Suprapubic skin (tissue), 4 donors: ENCODE data around the gene RAI2. TPM values are rescaled to one million over a fixed set of nuclear protein-coding genes. Genes with fewer than 3 reads are reported as not detected.

Experiments
- DNase-seq, 2 donors: peaks; one replicate each; pipeline ENCODE4 v3.0.0-alpha.2; 2019; ENCODE audit warnings: low spot score in 2 of 2
- H3K27ac ChIP-seq: fragments of 200-600 bp; sonication (generic); one replicate; pipeline ENCODE4 v1.5.1; 2019
- H3K27me3 ChIP-seq: fragments of 200-600 bp; sonication (generic); one replicate; pipeline ENCODE4 v1.5.1; 2019
- H3K36me3 ChIP-seq: fragments of 200-600 bp; sonication (generic); one replicate; pipeline ENCODE4 v1.5.1; 2019
- H3K4me1 ChIP-seq: fragments of 200-600 bp; sonication (generic); one replicate; pipeline ENCODE4 v1.5.1; 2019
- H3K4me3 ChIP-seq: fragments of 200-600 bp; sonication (generic); one replicate; pipeline ENCODE4 v1.5.1; 2019; ENCODE audit warnings: mild to moderate bottlenecking
- H3K9me3 ChIP-seq: fragments of 200-600 bp; sonication (generic); one replicate; pipeline ENCODE4 v1.5.1; 2019
- EP300 ChIP-seq: sonication (generic); formaldehyde crosslinking; IDR thresholded peaks from one replicate; pipeline ENCODE4 v1.6.1; 2017; ENCODE audit warnings: antibody characterized with exemption
- POLR2A ChIP-seq, 2 donors: fragments of 450-650 bp; IDR thresholded peaks; one replicate each; pipeline ENCODE4 v1.6.1; 2017; ENCODE audit warnings: antibody characterized with exemption in 2 of 2, mild to moderate bottlenecking in 2 of 2, moderate library complexity in 2 of 2
- POLR2AphosphoS5 ChIP-seq, 3 donors: sonication (generic); formaldehyde crosslinking; IDR thresholded peaks; one replicate each; pipeline ENCODE4 v1.6.1; 2017; ENCODE audit warnings: antibody characterized with exemption in 3 of 3
- WGBS: methylation state at CpG from one replicate; pipeline ENCODE4 v1.1.5; 2018; 5-methylcytosine and 5-hydroxymethylcytosine counted together
- total RNA-seq, 4 donors: library from RNA; depleted of rRNA; stranded (reverse); fragments of >200 nt; gene quantifications; one replicate each; pipeline ENCODE4 v1.1.0, GENCODE V29; 2016
- TF ChIP-seq, protein P1 (sequence below), 2 donors: fragments of 200-600 bp in 1 of 2; fragments of 450-650 bp in 1 of 2; sonication (generic) in 1 of 2; IDR thresholded peaks; one replicate each; pipeline ENCODE4 v1.5.1; 2016 to 2019; ENCODE audit warnings: antibody characterized with exemption in 2 of 2, mild to moderate bottlenecking in 1 of 2, moderate library complexity in 1 of 2

Gene RAI2
- total RNA-seq, 4 donors from 2014 or later, result 4.4 to 11.2 (median 6.5) TPM

GRCh38 chrX:17768997-17769396 lies 92.1 kb downstream of the RAI2 start:
- Histone ChIP-seq H3K36me3 (no peaks in the 10 kb centered on the region), H3K4me3 (no peak overlapping the region), H3K9me3 (no peaks in the 10 kb centered on the region), H3K27ac (no peak overlapping the region), H3K27me3 (no peaks in the 10 kb centered on the region), H3K4me1 (no peaks in the 10 kb centered on the region)
- no peak for TF ChIP-seq POLR2AphosphoS5 (IDR thresholded peaks at IDR 0.05)
- TF ChIP-seq POLR2A (IDR thresholded peaks at IDR 0.05), result no peak
- TF ChIP-seq EP300, result no peak
- TF ChIP-seq, protein P1, sequence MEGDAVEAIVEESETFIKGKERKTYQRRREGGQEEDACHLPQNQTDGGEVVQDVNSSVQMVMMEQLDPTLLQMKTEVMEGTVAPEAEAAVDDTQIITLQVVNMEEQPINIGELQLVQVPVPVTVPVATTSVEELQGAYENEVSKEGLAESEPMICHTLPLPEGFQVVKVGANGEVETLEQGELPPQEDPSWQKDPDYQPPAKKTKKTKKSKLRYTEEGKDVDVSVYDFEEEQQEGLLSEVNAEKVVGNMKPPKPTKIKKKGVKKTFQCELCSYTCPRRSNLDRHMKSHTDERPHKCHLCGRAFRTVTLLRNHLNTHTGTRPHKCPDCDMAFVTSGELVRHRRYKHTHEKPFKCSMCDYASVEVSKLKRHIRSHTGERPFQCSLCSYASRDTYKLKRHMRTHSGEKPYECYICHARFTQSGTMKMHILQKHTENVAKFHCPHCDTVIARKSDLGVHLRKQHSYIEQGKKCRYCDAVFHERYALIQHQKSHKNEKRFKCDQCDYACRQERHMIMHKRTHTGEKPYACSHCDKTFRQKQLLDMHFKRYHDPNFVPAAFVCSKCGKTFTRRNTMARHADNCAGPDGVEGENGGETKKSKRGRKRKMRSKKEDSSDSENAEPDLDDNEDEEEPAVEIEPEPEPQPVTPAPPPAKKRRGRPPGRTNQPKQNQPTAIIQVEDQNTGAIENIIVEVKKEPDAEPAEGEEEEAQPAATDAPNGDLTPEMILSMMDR (IDR thresholded peaks at IDR 0.05), result no peak
- DNase-seq, result no peak
- 60% methylated on average over 4 of the region's 5 CpGs for WGBS

- Histone ChIP-seq H3K9me3 (no peaks in the 10 kb centered on the region), H3K4me1 (no peaks in the 10 kb centered on the region), H3K27ac (no peak overlapping the region), H3K27me3 (no peaks in the 10 kb centered on the region), H3K36me3 (no peaks in the 10 kb centered on the region), H3K4me3 (no peak overlapping the region)
- no peak for DNase-seq
- WGBS, result 18% methylated on average over 1 of the region's 1 CpG
- TF ChIP-seq, protein P1 (IDR thresholded peaks at IDR 0.05), result no peak
- no peak for TF ChIP-seq EP300
- TF ChIP-seq POLR2AphosphoS5 (IDR thresholded peaks at IDR 0.05), result no peak
- no peak for TF ChIP-seq POLR2A (IDR thresholded peaks at IDR 0.05)
Measured at GRCh38 chrX:17767734-17768133, 93.4 kb downstream of the RAI2 start.

DNA sequence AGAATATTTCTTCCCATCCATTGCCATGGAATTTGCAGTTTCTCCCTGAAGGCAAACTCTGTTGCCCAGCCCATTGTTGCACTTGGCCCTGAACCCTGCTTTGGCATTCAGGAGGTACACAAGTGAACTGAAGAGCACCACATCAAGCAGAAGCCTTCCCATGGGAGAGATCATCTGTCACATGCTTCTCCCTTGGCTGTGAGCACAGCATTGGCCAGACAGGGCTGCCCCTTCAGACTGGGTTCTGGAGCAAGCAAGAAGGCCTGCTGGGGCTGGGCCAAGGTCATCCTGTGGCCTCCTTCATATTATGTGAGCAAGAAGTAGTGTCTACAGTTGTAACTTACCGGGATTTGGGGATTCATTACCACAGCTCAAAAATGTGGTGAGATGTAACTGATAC lies 101.1 kb downstream of the RAI2 start:
- Histone ChIP-seq H3K9me3 (no peaks in the 10 kb centered on the region), H3K4me1 (no peaks in the 10 kb centered on the region), H3K36me3 (no peaks in the 10 kb centered on the region), H3K4me3 (no peak overlapping the region), H3K27ac (no peak overlapping the region), H3K27me3 (no peaks in the 10 kb centered on the region)
- TF ChIP-seq EP300 (no peak), POLR2A (IDR thresholded peaks at IDR 0.05) (no peak), POLR2AphosphoS5 (IDR thresholded peaks at IDR 0.05) (no peak)
- WGBS, result 67% methylated on average over 1 of the region's 1 CpG
- no peak for DNase-seq

DNA sequence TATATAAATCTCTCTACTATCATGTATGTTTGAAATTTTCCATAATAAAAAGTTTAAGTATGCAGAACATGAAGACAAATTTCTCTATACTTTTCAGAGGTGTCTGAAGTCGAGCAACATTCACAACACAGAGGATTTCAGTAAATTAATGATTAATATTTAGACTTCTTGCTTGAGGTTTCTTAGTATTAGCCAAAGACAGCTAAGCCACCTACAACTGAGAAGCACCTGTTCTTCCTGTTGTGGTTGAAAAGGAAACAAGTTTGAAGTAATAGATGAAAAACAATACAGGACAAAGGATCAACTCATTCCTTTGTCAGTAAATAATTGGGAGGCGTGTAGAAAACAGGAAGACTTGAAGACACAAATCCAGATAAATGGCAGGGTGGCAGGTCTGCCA lies 102.7 kb downstream of the RAI2 start:
- Histone ChIP-seq H3K27me3 (no peaks in the 10 kb centered on the region), H3K27ac (no peak overlapping the region), H3K9me3 (no peaks in the 10 kb centered on the region), H3K36me3 (no peaks in the 10 kb centered on the region), H3K4me1 (no peaks in the 10 kb centered on the region), H3K4me3 (no peak overlapping the region)
- no peak for DNase-seq
- TF ChIP-seq EP300 (no peak), POLR2AphosphoS5 (IDR thresholded peaks at IDR 0.05) (no peak), POLR2A (IDR thresholded peaks at IDR 0.05) (no peak)
- TF ChIP-seq, protein P1 (IDR thresholded peaks at IDR 0.05), result no peak
- WGBS, result 61% methylated on average over 2 of the region's 2 CpGs

- DNase-seq, result no peak
- WGBS, result 76% methylated on average over 3 of the region's 3 CpGs
Measured at GRCh38 chrX:17750436-17750835, 110.7 kb downstream of the RAI2 start.

More at GRCh38 chrX:17750436-17750835, 110.7 kb downstream of the RAI2 start:
- Histone ChIP-seq H3K27ac (no peak overlapping the region), H3K9me3 (no peaks in the 10 kb centered on the region), H3K27me3 (no peaks in the 10 kb centered on the region), H3K4me3 (no peak overlapping the region), H3K36me3 (peaks cover 7% of the 10 kb centered on the region), H3K4me1 (no peaks in the 10 kb centered on the region)
- TF ChIP-seq, protein P1 (IDR thresholded peaks at IDR 0.05), result no peak
- TF ChIP-seq EP300 (no peak), POLR2A (IDR thresholded peaks at IDR 0.05) (no peak), POLR2AphosphoS5 (IDR thresholded peaks at IDR 0.05) (no peak)

Other genes with a start within 250 kb of the RAI2 start
- 10 to 100 TPM in 1 of 4 donors, 1 to 10 TPM in 3; 7.3 to 26.7 (median 8.6) TPM for gene SCML1, start 123.8 kb downstream of the RAI2 start, total RNA-seq